Mammary epithelial cell (primary cell): ENCODE measurements around the gene KLF16.

Experiments used
- CTCF ChIP-seq, 2 donors: IDR thresholded peaks in 1 of 2; conservative IDR thresholded peaks in 1 of 2; 2 replicates each; pipeline ENCODE4 v1.5.1; 2011 to 2012; ENCODE audit warnings: inconsistent platforms in 2 of 2, low read length in 2 of 2, mild to moderate bottlenecking in 2 of 2, control low read depth in 1 of 2, low read depth in 1 of 2; ENCODE audit not compliant: insufficient read depth in 1 of 2; ENCODE audit errors: extremely low read depth in 1 of 2
- EZH2 ChIP-seq: IDR thresholded peaks from 2 replicates; pipeline ENCODE4 v1.6.1; 2012; ENCODE audit warnings: low read length, inconsistent platforms, borderline replicate concordance

- TF ChIP-seq CTCF (conservative IDR thresholded peaks at IDR 0.05 in 1 of 2, IDR thresholded peaks at IDR 0.05 in 1 of 2; ENCODE audit: extremely low read depth in 1 of 2, insufficient read depth in 1 of 2, low read depth in 1 of 2, low read length in 2 of 2) (no peak), EZH2 (no peak)
Measured at GRCh38 chr19:1907563-1908363, 44.4 kb upstream of the KLF16 start.
